B cell (primary cell): ENCODE results near the gene ENDOV. TPM values are rescaled to one million over a fixed set of nuclear protein-coding genes. Genes with fewer than 3 reads are reported as not detected.

Source experiments
- ATAC-seq: fragments of 200-7000 bp; cut with Tn5 transposase; one replicate; pipeline ENCODE4 v1.10.0; 2021; ENCODE audit warnings: low read depth, mild to moderate bottlenecking, moderate number of reproducible peaks, moderate library complexity
- CTCF ChIA-PET: fragments of 350-600 bp; sonication (Branson Sonifier 250); formaldehyde crosslinking; loops from one replicate; lab custom pipeline; 2021; ENCODE audit warnings: antibody characterized with exemption, inconsistent platforms; lab: Charles Lee
- POLR2A ChIA-PET: fragments of 350-600 bp; sonication (Branson Sonifier 250); formaldehyde crosslinking; loops from one replicate; lab custom pipeline; 2021; ENCODE audit warnings: antibody characterized with exemption; lab: Charles Lee
- DNase-seq: peaks from one replicate; pipeline ENCODE4 v3.0.0; 2013
- H2AFZ ChIP-seq: 2 replicates; pipeline ENCODE4 v1.6.1; 2012; ENCODE audit warnings: mild to moderate bottlenecking, low read depth, low read length; ENCODE audit not compliant: insufficient read depth, poor library complexity, severe bottlenecking
- H3K27ac ChIP-seq, 2 donors: 1 replicate in 1 of 2; 2 replicates in 1 of 2; pipeline ENCODE4 v1.5.1; 2012 to 2013; ENCODE audit warnings: low read length in 2 of 2, mild to moderate bottlenecking in 2 of 2, moderate library complexity in 1 of 2
- H3K27me3 ChIP-seq, 4 experiments: fragments of 200-600 bp in 1 of 4; sonication (generic) in 1 of 4; replicated peaks in 1 of 4; 1 replicate in 2 of 4; 2 replicates in 2 of 4; pipeline versions ENCODE4 v1.6.1 to v1.7.0; 2013 to 2016; ENCODE audit warnings: low read length in 3 of 4, mild to moderate bottlenecking in 2 of 4, mixed read lengths in 1 of 4, moderate library complexity in 1 of 4; ENCODE audit not compliant: insufficient read depth in 4 of 4, control insufficient read depth in 3 of 4; ENCODE audit errors: control extremely low read depth in 1 of 4
- H3K36me3 ChIP-seq, 2 experiments: replicated peaks in 1 of 2; 1 replicate in 1 of 2; 2 replicates in 1 of 2; pipeline versions ENCODE4 v1.6.1 to v1.7.1; 2013; ENCODE audit warnings: low read length in 1 of 2; ENCODE audit not compliant: insufficient read depth in 2 of 2, control insufficient read depth in 1 of 2; ENCODE audit errors: control extremely low read depth in 1 of 2, extremely low read depth in 1 of 2
- H3K4me1 ChIP-seq, 2 donors: fragments of 200-600 bp in 1 of 2; sonication (generic) in 1 of 2; 1 replicate in 1 of 2; 2 replicates in 1 of 2; pipeline versions ENCODE4 v1.5.1 to v1.6.1; 2013 to 2017; ENCODE audit warnings: low read length in 2 of 2; ENCODE audit not compliant: control insufficient read depth in 2 of 2, insufficient read depth in 2 of 2
- H3K4me2 ChIP-seq: replicated peaks from 2 replicates; pipeline ENCODE3; 2012; ENCODE audit warnings: mild to moderate bottlenecking, low read depth, low read length; ENCODE audit not compliant: poor library complexity, severe bottlenecking
- H3K4me3 ChIP-seq, 5 experiments: fragments of 200-600 bp in 1 of 5; sonication (generic) in 1 of 5; 1 replicate in 3 of 5; 2 replicates in 2 of 5; pipeline versions ENCODE4 v1.5.1 to v1.7.0; 2011 to 2016; ENCODE audit warnings: low read length in 4 of 5, mild to moderate bottlenecking in 4 of 5, low read depth in 2 of 5, control low read depth in 1 of 5, moderate library complexity in 1 of 5; ENCODE audit not compliant: insufficient read depth in 1 of 5; ENCODE audit errors: control extremely low read depth in 1 of 5, extremely low read depth in 1 of 5
- H3K79me2 ChIP-seq: fragments of 200-600 bp; sonication (generic); one replicate; pipeline ENCODE4 v1.6.0; 2016; ENCODE audit warnings: low read length; ENCODE audit not compliant: control insufficient read depth, insufficient read depth
- H3K9ac ChIP-seq: fragments of 200-600 bp; sonication (generic); 2 replicates; pipeline ENCODE4 v1.6.1; 2017; ENCODE audit warnings: mild to moderate bottlenecking, low read length, moderate library complexity
- H3K9me3 ChIP-seq, 3 donors: one replicate each; pipeline versions ENCODE4 v1.6.1 to v1.7.1; 2013; ENCODE audit warnings: low read length in 2 of 3; ENCODE audit not compliant: control insufficient read depth in 2 of 3, insufficient read depth in 1 of 3; ENCODE audit errors: control extremely low read depth in 1 of 3
- H4K20me1 ChIP-seq: 2 replicates; pipeline ENCODE4 v1.6.0; 2012; ENCODE audit warnings: mild to moderate bottlenecking, low read length; ENCODE audit not compliant: insufficient read depth, control insufficient read depth, poor library complexity, severe bottlenecking
- H3K27ac Mint-ChIP-seq: one replicate; pipeline ENCODE4 v1.8.0; 2021; ENCODE audit warnings: mixed read lengths
- H3K27me3 Mint-ChIP-seq: one replicate; pipeline ENCODE4 v1.8.0; 2021; ENCODE audit warnings: mixed read lengths
- H3K4me1 Mint-ChIP-seq: one replicate; pipeline ENCODE4 v1.8.0; 2021; ENCODE audit warnings: mixed read lengths
- H3K4me3 Mint-ChIP-seq: one replicate; pipeline ENCODE4 v1.8.0; 2021; ENCODE audit warnings: mixed read lengths
- H3K9me3 Mint-ChIP-seq: one replicate; pipeline ENCODE4 v1.8.0; 2022; ENCODE audit warnings: mixed read lengths; ENCODE audit not compliant: insufficient read depth
- EZH2 ChIP-seq: IDR thresholded peaks from 2 replicates; pipeline ENCODE4 v1.6.1; 2012; ENCODE audit warnings: borderline replicate concordance, low read depth, mild to moderate bottlenecking, moderate library complexity, low read length; ENCODE audit not compliant: insufficient read depth, poor library complexity, severe bottlenecking
- WGBS: methylation state at CpG from one replicate; pipeline ENCODE4 v1.1.5; 2013; ENCODE audit warnings: missing lambda C conversion rate; ENCODE audit not compliant: insufficient coverage; 5-methylcytosine and 5-hydroxymethylcytosine counted together
- intact Hi-C: fragments of 100-400 bp; cut with micrococcal nuclease; formaldehyde crosslinking; loops from one replicate; pipeline ENCODE4 v1.10.0; 2022
- polyA plus RNA-seq: library from polyadenylated mRNA; depleted of rRNA; stranded (reverse); fragments of >200 nt; gene quantifications from 2 replicates; pipeline ENCODE4 v1.2.3, GENCODE V29; 2012
- total RNA-seq, 2 donors: library from RNA; stranded (reverse); fragments of 120-200 nt in 1 of 2; gene quantifications; 1 replicate in 1 of 2; 2 replicates in 1 of 2; pipeline versions ENCODE4 v1.2.3 to v1.2.4, GENCODE V29; 2013 to 2022
- TF ChIP-seq, protein P1 (sequence below): fragments of 200-600 bp; IDR thresholded peaks from one replicate; pipeline ENCODE4 v1.8.0; 2022; ENCODE audit warnings: antibody characterized with exemption, mild to moderate bottlenecking

The ENDOV gene
- total and polyA plus RNA-seq, 2 donors (not counting 1 experiment from before 2014, with no cell fraction given): 25.3 to 49.5 TPM

DNA sequence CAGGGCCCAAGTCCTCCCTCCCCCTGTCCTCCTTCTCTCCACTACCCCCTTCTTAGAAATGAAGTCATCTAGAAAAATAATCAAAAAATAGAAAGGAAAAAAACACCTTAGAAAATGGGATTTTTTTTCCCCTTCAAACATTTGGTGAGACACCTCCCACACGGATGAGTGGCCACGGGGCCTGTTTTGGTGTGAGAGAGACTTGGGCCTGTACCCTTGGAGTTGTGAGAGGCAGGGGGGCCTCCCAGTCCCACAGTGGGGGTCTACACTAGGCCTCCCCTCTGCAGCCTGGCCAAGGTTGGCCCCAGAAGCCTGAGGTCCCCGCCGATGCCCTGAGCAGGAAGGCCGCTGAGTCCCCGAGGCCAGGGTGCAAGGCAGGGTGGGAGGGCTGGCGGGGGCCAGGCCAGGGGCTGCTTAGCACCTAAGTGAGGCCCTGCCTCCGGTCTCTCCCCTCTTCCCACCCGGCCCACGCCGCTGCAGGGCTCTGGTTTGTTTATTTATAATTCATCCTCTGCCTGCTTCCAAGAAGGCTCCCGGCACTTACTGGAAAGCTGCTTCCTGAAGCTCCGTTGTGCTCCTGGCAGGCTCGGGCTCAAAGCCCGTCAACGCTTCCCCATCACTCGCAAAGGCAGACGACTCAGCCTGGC, 35.1 kb downstream of the ENDOV start:
- no peak overlapping the region for H3K9ac ChIP-seq
- H3K27me3 ChIP-seq: no peaks in the 10 kb centered on the region
- peaks cover 0 to 10% (median 0%) of the 10 kb centered on the region in 3 donors for H3K9me3 ChIP-seq
- CTCF ChIA-PET: no interaction called here
- H3K4me3 Mint-ChIP-seq: no peak overlapping the region
- no peak overlapping the region for H3K4me3 ChIP-seq
- no peak overlapping the region for H3K4me2 ChIP-seq
- no peaks in the 10 kb centered on the region for H4K20me1 ChIP-seq
- DNase-seq: no peak
- no peaks in the 10 kb centered on the region for H3K79me2 ChIP-seq
- no peaks in the 10 kb centered on the region for H3K36me3 ChIP-seq
- H3K9me3 Mint-ChIP-seq: no peaks in the 10 kb centered on the region
- ATAC-seq: no peak
- H2AFZ ChIP-seq: no peak overlapping the region
- POLR2A ChIA-PET: no interaction called here
- no peak for TF ChIP-seq EZH2
- TF ChIP-seq, protein P1, sequence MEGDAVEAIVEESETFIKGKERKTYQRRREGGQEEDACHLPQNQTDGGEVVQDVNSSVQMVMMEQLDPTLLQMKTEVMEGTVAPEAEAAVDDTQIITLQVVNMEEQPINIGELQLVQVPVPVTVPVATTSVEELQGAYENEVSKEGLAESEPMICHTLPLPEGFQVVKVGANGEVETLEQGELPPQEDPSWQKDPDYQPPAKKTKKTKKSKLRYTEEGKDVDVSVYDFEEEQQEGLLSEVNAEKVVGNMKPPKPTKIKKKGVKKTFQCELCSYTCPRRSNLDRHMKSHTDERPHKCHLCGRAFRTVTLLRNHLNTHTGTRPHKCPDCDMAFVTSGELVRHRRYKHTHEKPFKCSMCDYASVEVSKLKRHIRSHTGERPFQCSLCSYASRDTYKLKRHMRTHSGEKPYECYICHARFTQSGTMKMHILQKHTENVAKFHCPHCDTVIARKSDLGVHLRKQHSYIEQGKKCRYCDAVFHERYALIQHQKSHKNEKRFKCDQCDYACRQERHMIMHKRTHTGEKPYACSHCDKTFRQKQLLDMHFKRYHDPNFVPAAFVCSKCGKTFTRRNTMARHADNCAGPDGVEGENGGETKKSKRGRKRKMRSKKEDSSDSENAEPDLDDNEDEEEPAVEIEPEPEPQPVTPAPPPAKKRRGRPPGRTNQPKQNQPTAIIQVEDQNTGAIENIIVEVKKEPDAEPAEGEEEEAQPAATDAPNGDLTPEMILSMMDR: no peak
- peaks cover 4% of the 10 kb centered on the region for H3K27me3 Mint-ChIP-seq
- intact Hi-C loops: no loop called here
- peaks cover 7 to 8% of the 10 kb centered on the region in 2 donors for H3K4me1 ChIP-seq
- H3K27ac ChIP-seq: no peak overlapping the region
- H3K4me1 Mint-ChIP-seq: peaks cover 9% of the 10 kb centered on the region
- H3K27ac Mint-ChIP-seq: no peak overlapping the region
- WGBS: 81% methylated on average over 16 of the region's 18 CpGs

DNA sequence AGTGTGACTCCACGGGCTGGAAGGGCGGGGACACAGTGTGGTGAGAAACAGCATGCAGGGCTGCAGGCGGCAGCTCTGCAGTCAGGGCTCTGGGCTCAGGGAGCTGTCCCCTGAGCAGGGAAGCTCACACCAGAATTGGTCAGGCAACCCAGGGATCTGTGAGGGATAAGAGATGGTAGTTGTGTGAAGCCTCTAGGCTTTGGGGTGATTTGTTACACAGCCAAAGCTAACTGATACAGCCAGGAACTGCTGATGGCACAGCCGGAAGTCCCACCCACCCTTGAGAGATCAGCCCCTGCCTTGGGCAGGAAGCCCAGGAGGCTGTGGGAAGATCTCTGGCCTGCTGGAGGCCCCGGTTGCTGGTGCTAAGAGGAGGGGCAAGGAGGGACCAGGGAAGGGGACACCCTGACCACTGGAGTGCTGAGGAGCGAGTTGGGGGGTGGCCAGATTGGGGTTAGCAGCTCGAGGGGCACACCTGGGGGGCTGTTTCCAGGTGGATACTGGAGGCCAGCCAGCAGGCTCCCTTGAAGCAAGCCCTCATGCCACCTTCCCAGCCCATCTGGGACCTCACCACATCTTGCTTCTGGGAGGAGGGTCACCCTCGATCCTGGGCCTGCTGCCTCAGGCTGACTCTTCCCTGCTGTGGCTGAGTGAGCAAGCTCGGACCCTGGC, 36.3 kb downstream of the ENDOV start:
- ATAC-seq (no peak), DNase-seq (no peak)
- Mint-ChIP-seq H3K27me3 (peaks cover 4% of the 10 kb centered on the region), H3K27ac (no peak overlapping the region), H3K4me3 (no peak overlapping the region), H3K4me1 (peaks cover 18% of the 10 kb centered on the region), H3K9me3 (no peaks in the 10 kb centered on the region)
- H3K4me2 ChIP-seq: no peak overlapping the region
- H3K27me3 ChIP-seq: no peaks in the 10 kb centered on the region
- no peak overlapping the region for H2AFZ ChIP-seq
- H3K4me1 ChIP-seq: peaks cover 7 to 17% of the 10 kb centered on the region in 2 donors
- H3K79me2 ChIP-seq: no peaks in the 10 kb centered on the region
- H3K36me3 ChIP-seq: no peaks in the 10 kb centered on the region
- peaks cover 0 to 10% (median 0%) of the 10 kb centered on the region in 3 donors for H3K9me3 ChIP-seq
- CTCF ChIA-PET: no interaction called here
- intact Hi-C loops: no loop called here
- H3K27ac ChIP-seq: no peak overlapping the region
- POLR2A ChIA-PET: no interaction called here
- no peak overlapping the region for H3K9ac ChIP-seq
- 84% methylated on average over 9 of the region's 9 CpGs for WGBS
- no peak overlapping the region for H3K4me3 ChIP-seq
- no peaks in the 10 kb centered on the region for H4K20me1 ChIP-seq
- TF ChIP-seq, protein P1: no peak
- TF ChIP-seq EZH2: no peak
